Measurements from ENCODE around the gene GPC6.

GPC6 gene

DNA sequence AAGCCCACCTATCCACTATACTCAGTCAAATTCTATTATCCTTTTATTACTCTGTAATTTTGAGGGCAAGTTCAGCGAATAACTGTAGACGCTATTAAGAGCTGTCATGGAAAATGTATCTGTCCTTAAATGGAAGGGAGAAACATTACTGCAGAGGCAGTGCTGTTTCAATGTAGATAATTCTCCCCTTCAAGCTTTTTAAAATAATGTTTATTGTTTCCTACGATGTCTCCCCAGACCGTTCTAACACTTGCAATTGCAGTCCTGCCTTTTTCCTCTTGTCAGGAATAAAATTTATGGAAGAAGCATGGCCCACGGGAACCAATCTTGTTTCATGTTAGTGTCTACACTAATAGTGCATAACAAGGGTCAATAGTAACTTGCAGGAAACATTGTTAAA lies 159.5 kb downstream of the GPC6 start:
- no peak for DNase-seq

DNA sequence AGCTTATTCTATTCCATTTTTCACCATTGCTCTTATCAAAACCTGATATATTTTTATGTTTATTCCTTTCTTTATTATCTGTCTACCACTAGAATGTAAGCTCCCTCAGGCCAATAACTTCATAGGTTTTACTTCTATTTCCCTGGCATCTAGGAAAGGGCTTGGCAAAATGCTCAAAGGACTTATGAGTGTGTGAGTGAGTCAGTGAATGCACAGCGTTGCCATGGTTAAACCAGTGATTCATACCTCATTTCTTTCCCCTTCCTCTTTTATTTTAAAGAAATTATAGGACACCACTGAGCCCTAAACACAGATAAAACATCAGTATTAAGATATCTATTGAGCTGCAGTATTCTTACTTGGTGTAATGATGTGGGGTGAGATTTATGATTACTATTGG lies 162.1 kb downstream of the GPC6 start:
- DNase-seq = no peak

DNA sequence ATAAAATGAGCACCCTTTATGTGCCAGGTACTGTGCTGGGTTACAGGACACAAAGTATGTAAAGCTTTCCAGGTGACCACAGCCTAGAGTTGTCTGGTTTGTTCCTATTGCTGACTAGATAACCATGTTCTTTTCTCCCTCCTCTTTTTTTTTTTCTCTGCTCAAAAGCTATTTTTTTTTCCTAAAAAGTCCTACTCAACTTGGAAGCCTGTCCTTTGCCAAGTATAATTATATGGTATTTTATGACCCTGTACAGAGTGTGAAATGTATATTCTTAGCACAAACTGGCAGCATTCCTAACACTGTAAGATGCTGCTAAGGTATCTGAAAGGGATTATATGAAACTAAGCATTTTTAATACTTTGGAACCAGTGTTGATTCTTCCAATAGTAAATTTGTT lies 171.0 kb downstream of the GPC6 start:
- no peak for DNase-seq

DNA sequence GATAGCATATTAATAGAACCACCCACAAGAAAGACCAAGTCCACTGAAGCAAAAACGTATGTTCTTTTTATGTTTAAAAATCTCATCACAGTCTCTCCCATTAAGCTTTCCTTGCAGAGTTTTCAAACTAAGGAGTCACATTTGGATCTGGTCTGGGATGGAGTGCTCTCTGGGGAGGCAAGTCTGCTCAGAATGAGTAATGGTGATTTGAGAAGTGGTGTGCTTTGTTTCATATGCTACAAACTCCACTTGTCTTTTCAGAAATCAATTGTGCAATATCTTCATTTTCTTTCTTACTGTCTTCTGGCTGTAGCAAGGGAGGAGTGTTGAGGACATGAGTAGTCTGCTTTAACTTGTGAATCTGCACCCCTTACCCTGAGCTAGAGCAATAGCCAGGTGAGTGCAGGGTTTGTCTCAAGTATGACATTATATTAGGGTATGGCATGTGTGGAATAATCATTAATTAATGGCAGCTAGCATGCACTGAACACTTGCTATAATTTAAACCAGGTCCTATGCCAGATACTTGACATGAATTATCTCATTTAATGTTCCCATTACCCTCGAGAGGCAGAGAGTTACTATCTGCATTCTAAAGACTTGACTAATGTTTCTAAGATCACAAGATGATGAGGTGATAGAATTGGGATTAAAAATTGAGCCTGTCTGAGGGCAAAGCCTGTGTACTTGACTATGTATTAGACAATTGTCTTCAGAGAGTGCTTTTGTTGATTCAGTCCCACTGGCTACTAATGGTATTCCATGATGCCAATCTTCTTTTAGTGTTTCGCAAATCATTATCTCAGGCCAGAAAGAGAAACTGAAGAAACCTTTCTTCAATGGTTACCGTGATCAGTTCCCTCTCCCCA lies 171.8 kb downstream of the GPC6 start:
- DNase-seq = no peak

DNA sequence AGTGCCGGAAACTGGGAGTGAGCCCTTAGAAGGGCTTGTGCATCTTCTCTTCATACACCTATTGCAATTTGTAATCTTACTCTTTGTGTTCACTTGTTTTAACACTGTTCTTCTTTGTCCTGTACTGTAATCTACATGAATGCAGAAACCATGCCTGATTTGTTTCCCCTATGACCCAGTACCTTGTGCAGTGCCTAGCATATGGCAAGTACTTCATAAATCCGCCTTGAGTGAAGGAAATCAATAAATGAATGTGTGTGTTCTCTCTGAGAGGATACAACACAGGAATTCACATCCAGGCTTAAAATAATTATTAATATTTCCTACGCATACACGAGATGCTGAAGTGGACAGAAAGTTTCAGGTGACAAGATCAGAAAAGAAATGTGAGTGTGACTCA lies 172.6 kb downstream of the GPC6 start:
- DNase-seq = no peak

DNA sequence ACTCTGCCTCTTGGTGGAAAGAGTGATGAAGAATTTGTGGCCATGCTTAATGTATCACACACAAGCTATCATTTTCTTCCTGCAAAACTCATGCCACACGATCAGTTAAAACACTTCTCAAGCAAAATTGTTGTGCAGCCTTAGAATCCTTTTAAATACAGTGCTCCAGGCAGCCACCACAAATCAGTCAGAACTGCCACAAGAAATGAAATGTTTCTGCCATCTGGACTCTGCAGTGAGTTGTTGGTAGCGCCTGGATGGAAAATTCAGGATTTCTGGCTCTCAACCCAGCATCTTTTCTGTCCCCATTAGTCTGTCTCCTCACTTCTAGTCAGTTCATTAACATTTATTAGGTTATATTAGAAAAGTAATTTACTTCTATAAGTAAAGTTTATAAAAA lies 179.5 kb downstream of the GPC6 start:
- DNase-seq = no peak

DNA sequence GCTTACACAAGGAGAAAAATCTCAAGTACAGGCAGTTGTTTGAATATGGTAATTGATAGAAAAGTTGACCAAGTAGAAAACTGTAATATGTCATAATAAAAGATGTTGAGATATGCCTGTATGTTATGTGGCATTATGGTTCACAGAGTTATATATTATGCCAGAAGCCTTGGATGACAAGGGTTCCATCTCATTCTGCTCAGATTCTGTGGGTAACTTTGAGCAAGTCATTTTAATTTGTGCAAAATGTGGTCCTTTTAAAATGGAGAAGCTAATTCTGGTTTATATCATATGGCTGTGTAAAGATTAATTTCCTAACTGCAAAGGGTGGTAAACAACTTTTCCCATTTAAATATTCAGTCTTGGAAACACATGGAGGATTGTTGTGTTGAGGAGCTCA lies 180.9 kb downstream of the GPC6 start:
- DNase-seq = no peak

DNA sequence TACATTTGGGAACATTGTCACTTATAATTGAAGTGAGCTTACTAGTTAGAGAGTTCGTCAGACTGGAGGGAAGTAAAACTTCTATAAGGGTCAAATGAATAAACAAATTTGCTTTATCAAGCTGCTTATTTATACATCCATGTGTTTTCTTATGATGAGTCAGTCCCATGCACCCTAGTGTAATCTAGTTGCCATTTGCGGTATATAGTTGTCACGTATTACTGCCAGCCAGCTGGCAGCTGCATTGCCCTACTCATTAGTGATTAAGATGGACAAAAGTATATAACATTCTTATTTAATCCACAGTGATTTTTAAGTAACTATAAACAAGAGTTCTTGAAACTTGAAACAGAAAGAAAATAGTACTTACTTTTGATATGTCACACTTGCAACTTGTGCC lies 182.4 kb downstream of the GPC6 start:
- DNase-seq = no peak

DNA sequence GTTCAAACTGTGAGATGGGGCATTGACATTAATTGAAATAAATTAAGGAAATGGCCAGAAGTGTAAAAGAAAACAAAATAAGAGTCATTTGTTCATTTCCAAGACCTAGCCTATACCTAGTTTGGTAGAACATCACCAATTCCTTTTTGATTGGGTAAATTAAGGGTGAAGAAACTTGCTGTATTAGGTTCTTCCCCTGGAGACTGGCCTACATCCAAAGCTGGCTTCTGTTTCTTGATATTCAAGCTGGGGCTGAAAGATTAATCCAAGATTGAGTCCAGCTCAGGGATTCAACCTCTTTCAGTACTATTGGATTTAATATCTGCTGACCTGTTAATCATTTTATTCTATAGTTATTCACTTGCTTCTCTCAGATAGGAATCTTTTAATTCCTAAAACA lies 183.2 kb downstream of the GPC6 start:
- no peak for DNase-seq

DNA sequence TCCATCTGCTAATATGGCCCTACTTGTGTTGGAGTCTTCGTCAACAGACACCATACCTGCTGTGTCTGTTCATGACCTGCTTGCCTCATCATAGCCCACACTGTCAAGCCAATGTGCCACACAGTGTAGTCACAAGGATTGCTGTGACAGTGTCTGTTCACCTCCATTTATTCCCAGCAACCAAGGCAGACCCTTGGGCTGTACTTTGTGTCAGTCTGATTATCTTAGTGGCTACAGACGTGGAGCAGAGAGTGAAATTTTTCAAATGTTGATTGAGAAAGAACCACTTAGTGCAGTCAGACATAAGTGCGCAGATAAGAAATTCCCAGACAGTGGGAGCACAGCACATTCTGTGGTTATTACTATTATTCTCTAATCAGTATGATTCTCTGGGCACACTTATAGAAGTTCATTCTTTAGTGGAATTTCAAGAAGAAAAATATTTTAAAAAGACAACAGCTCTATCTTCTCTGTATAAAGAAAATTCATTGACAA lies 184.6 kb downstream of the GPC6 start:
- no peak for DNase-seq

DNA sequence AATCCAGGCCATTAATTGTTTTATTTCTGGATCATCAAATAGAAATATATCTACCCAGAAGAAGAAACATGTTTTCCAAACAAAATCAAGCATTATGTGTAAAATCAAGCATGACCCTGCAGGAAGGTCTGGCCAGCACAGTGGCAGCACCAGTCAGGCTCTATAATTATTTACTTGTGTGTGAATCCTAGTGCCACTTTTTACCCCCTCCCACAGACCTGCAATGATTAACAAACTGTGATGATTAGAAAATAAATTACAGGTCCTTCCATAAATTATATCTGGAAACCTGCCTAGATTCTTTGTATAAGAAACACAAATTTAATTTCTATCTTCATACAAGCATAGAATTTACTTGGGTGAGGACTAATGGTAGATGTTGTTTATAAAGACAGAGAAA lies 186.1 kb downstream of the GPC6 start:
- no peak for DNase-seq

DNA sequence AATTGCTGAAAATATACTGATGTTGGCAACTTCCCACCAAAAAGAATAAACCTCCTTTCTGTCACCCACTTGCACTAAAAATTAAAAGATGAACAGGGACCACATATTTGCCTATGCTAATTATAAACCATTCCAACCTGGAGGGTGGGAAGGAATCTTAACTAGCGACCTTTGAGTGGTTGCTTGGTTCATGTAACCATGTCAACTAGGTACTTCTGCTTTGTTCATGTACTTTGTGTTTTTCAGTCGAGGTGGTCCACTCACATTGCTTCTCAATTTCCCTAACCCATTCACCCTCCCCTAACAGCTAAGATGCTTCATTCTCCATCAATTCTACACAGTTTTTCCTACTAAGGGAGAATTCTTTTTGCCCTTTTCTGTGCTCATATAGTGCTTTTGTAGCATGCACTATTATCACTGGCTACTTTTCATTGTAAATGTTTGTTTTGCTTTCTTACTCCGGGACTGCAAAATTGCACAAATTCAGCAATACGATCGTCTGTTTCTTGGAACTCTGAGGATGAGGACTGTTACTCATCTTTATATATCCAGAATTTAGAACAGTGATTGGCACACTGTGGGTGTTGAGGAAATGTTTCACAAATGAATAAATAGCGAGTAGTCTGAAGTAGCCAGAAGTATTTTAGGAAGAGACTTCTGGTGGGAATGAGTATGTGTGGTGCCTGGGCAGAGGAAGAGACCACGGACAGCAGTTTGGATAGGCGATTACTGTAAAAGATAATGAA lies 187.5 kb downstream of the GPC6 start:
- no peak for DNase-seq

DNA sequence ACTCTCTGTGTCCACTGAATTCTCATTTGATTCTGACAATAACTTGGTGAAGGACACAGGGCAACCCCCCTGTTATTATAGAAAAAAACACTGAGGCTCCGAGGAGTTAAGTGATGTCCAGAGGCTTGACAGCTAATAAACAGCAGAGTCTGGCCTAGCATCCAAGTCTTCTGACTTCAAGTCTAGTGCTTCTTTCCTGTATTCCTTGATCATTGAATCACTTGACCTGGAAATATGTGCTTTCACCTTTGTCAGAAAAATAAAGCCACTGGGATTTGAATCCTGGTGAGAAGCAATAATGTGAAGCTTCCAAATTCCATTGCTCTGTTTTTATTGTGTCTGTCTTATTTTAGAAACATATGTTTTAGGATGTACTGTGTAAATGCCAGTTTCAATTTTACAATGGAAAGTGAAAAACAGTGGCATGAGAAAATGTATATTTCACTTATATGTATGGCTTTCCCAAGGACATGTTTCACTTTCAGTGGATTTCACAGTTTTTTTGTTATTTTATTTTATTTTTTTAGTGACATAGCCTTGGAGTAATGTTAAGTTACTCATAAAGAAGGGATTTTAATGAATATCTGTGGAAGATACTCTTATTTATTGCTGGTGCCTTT lies 190.2 kb downstream of the GPC6 start:
- no peak for DNase-seq

DNA sequence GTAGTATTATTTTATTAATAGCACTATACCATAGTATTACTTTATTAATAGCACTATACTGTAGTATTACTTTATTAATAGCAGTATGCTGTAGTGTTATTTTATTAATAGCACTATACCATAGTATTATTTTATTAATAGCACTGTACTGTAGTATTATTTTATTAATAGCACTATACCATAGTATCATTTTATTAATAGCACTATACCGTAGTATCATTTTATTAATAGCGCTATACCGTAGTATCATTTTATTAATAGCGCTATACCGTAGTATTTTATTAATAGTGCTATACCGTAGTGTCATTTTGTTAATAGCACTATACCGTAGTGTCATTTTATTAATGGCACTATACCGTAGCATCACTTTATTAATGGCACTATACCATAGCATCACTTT lies 191.8 kb downstream of the GPC6 start:
- DNase-seq = no peak

DNA sequence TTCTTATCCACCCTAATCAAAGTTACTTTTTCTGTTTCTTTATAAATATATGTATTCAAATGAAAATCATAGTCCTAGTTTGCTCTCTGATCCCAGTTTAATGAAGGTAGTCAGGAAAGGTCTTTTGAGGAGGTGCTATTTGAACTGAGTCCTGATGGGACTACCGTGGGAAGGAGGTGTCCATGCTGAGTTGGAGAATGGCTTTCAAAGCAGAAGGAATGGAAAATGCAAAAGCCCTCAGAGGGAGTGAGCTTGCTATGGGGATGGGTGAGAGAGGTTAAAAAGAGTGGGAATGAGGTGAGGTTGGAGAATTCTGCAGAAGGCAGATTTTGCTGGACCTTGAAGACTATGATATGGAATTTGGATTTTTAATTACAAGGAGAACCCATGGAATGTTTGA lies 193.6 kb downstream of the GPC6 start:
- no peak for DNase-seq

DNA sequence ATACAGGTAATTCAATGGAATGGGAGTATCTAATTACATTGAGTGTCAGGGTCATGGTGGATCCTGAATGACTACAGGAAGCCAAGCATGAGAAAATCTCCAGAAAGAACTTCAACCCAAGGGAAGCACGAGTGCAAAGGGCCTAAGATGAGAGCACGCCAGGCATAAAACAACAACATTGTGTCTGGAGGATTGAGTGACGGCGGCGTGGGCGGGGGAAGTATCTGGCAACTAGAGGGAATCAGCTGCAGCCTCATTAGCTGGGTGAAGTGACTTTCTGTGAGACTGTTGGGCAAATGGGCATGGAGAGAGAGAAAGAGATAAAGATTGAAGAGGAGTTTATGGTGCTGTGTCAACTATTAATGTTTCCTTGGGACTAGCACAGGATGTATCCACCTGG lies 194.3 kb downstream of the GPC6 start:
- DNase-seq = no peak

DNA sequence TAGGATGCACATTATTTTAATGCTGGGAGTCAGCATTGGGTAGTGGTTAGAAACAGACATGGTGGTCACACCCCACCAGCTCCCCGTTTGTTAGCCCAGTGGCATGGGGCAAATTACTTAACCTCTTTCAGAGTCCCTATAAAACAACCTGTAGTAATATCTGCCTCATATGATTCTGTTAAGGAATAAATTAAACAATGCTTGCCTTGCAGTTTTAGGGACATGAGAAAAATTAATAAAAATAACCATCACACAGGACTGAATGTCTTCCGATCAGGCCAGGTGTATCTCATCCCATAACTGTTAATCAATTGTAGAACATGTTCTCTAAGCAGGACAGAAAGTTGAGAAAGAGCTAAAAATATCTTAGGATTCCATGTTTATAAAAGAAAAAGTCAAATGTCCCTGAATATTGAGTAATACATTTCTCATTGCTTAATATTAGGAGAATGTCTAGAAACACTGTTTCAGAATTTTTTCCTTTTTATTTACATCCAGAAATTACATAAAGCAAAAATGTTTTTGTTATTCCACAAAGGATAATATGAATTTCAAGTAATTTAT lies 196.5 kb downstream of the GPC6 start:
- no peak for DNase-seq

DNA sequence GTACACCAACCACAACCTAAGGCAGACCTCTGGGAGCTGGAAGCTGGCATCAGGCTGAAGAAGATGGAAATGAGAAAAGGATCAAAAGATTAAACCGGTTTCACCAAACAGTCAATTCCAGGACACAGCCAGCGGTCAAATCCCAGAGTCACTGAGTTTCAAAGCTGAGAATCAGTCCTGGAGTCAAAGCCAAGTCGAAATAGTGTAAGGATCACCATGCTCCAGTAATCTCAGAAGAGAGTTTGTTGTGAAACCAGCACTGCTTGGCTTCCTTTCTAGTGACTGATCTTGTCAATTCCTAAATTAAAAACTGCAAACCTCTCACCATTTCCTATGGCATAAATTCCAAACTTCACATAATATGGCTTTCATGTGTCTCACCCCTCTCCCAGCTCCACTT lies 198.8 kb downstream of the GPC6 start:
- DNase-seq = no peak

DNA sequence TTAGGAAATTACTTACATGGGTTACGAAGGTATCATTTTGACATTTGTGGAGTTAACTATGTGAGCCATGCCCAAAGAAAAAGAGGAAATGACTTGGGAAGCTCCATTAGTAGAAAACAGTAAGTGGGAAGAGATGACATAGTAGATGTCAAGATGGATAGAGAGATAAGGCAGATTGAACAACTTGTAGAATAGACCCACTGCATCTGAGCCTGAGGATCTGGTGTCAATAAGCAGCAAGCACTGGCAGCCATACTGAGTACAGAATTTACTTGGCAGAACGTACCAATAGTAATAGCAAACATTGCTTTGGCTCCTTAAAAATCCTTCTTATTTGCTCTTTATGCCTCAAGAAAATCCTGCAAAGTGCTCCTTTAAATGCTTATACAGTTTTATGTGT lies 203.8 kb downstream of the GPC6 start:
- no peak for DNase-seq

DNA sequence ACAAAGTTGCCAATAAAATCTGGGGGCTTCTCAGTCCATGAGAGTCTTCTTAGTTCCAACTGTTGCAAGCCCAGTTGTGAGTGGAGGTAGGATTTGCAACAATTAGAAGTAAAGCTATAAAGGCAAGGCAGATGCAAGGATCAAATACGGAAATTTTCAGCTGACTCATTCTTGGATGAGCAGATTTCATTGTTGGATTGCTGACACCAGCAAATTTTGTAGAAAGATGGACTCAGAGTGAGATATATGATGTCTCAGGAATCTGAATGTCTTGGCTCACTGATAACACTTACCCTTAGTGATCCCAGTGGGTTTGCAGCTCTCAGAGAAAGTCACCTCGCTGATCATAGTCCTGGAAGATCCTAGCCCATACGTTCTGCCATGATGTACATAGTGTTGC lies 209.0 kb downstream of the GPC6 start:
- no peak for DNase-seq

DNA sequence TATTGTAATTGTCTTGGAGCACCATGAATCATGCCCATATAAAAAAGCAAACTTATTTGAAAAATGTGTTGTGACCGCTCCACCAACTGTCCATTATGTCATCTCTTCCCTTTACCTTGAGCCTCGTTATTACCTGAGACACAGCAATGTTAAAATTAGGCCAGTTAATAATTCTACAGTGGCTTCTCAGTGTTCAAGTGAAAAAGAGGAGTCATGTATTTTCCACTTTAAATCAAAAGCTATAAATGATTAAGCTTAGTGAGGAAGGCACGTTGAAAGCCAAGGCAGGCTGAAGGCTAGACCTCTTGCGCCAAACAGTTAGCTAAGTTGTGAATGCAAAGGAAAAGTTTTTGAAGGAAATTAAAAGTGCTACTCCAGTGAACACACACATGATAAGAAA lies 210.5 kb downstream of the GPC6 start:
- DNase-seq = no peak

DNA sequence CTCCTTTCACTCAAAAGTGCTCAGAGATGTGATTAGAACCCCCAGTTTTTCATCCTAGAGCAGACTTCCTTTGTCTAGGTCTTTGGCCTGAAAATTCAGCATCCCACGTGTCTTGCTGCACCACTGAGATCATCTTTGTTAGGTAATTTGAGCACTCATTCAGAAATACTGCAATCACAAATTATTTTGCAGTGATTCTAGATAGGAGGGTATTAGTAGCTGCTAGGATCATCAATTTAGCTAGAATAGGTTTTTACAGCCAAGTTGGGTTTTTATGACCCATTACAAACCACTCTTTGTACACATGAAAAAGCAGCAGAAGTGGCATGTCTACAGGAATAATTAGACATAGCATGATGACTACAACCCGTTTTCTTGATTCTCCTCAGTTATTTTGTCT lies 219.6 kb downstream of the GPC6 start:
- DNase-seq = no peak

DNA sequence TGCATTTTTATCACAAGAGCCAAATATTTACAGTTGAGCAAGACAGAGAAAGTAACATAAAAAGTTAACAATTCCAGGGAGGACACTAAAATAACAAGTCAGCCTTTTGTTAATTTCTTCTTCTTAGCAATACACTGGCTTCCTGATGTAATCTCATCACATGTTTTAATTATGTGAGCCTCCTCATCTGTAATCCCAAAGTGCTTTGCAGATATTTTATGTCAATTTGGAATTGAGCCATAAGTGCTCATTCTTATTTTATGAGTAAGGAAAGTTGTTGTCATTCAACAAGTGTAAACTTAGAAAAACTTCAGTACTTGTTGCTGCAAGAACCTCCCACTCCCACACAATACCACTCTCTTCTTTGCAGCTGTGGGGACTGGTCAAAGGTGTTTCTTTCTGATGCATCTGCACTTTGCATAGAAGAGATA lies 223.6 kb downstream of the GPC6 start:
- no peak for DNase-seq

DNA sequence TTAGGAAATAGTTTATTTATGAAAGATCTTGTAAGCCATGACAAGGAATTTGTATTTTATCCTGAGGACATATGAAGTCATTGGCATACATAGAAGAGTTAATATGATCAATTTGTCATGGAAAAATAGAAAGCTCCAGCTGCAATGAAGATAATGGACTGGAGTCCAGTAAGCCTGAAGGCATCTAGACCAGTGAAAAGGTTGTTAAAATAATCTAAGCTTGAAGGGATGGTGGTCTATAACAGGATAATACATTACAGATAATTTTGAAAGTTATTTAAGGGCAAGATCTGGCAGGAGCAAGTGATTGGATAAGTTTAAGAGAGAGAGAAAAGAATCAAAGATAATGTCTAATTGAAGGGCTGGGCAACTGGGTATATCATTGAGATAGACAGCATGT lies 224.2 kb downstream of the GPC6 start:
- no peak for DNase-seq
